Keratinocyte (primary cell): ENCODE results near the gene MAPK13.

ENCODE experiments used
- CTCF ChIP-seq, 3 experiments: IDR thresholded peaks in 1 of 3; conservative IDR thresholded peaks in 1 of 3; optimal IDR thresholded peaks in 1 of 3; 2 replicates in 2 of 3; 3 replicates in 1 of 3; pipeline versions ENCODE3 to v1.5.1; 2011; ENCODE audit warnings: low read length in 3 of 3, mild to moderate bottlenecking in 3 of 3, moderate library complexity in 2 of 3, control low read depth in 1 of 3, inconsistent platforms in 1 of 3; ENCODE audit not compliant: insufficient read depth in 2 of 3; ENCODE audit errors: extremely low read depth in 1 of 3
- EZH2 ChIP-seq: IDR thresholded peaks from one replicate; pipeline ENCODE4 v1.6.1; 2012; ENCODE audit warnings: inconsistent platforms, mild to moderate bottlenecking, low read length, moderate library complexity

- TF ChIP-seq CTCF (optimal IDR thresholded peaks at IDR 0.05 in 1 of 3, IDR thresholded peaks at IDR 0.05 in 1 of 3, conservative IDR thresholded peaks at IDR 0.05 in 1 of 3; ENCODE audit: extremely low read depth in 1 of 3, insufficient read depth in 2 of 3, low read length in 3 of 3) (no peak), EZH2 (no peak)
Measured at GRCh38 chr6:36117658-36118549, 12.4 kb upstream of the MAPK13 start.
